22Rv1 (cell line): ENCODE results near the gene LIPT1.

Source experiments
- CTCF ChIP-seq: fragments of 450-650 bp; IDR thresholded peaks from 2 replicates; pipeline ENCODE4 v1.5.1; 2017; ENCODE audit warnings: mild to moderate bottlenecking
- ZFX ChIP-seq: fragments of 450-650 bp; IDR thresholded peaks from 2 replicates; pipeline ENCODE4 v1.6.1; 2017; ENCODE audit warnings: antibody characterized with exemption, borderline replicate concordance

GRCh38 chr2:99169534-99169933 lies 14.8 kb downstream of the LIPT1 start:
- no peak for TF ChIP-seq CTCF
- no peak for TF ChIP-seq ZFX
